ENCODE results near the gene INSYN1. TPM values are rescaled to one million over a fixed set of nuclear protein-coding genes. Genes with fewer than 3 reads are reported as not detected.
A peak's percentile ranks its signal among the peaks of the same experiment; 100 is the strongest.

The INSYN1 gene
- total and polyA plus RNA-seq, 9 of the 15 experiments (the other 6 are each of a cell fraction or from before 2014, with no cell fraction given) = not detected

DNA sequence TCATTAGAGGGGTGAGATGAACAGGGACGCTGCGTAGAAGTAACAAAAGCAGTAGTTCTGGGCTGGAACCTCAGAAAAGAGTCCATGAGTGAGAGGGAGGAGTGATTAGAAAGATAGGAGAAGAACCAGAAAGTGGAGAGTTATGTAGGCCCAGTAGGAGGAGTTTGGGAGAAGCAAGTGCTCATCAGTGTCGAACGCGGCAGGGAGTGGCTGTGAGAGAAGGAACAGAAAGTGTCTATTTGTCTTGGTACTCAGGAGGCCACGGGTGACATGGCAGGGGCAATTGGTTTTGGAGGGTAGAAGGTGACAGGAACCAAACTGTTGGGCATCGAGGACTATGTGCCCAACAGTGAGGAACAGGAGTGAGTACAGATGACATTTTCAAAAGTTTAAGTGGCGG lies 1.3 kb upstream of the INSYN1 start:
- Histone ChIP-seq H3K36me3 (ENCODE audit: control insufficient read depth, insufficient read depth, low read length) (no peaks in the 10 kb centered on the region), H3K4me2 (ENCODE audit: insufficient read depth, low read length) (no peak overlapping the region), H3K4me3 (no peak overlapping the region), H3K79me2 (ENCODE audit: control insufficient read depth, insufficient read depth, low read length) (no peaks in the 10 kb centered on the region), H3K27ac (ENCODE audit: extremely low read depth, low read depth, low read length) (no peak overlapping the region), H3K4me1 (replicated peaks in 1 of 2; ENCODE audit: control insufficient read depth in 2 of 2, insufficient read depth in 2 of 2, low read length in 2 of 2) (peaks cover 0 to 8% of the 10 kb centered on the region in 2 experiments; a peak in 2 of 5 replicates), H3K9me1 (ENCODE audit: control insufficient read depth, insufficient read depth, low read length) (no peaks in the 10 kb centered on the region), H3K9me3 (replicated peaks; ENCODE audit: control insufficient read depth, insufficient read depth, low read depth, low read length) (no peaks in the 10 kb centered on the region), H2AFZ (ENCODE audit: low read depth, low read length) (no peak overlapping the region), H3K27me3 (ENCODE audit: control insufficient read depth in 2 of 2, insufficient read depth in 2 of 2, low read length in 2 of 2) (peaks cover 16 to 53% of the 10 kb centered on the region in 2 experiments; a peak in 4 of 5 replicates), H3K9ac (ENCODE audit: insufficient read depth in 1 of 2, low read depth in 2 of 2, low read length in 2 of 2) (no peak overlapping the region), H4K20me1 (replicated peaks; ENCODE audit: control insufficient read depth, insufficient read depth, low read length) (peaks cover 11% of the 10 kb centered on the region)
- intact Hi-C loops (cut with micrococcal nuclease) = no loop called here
- no peak for FAIRE-seq
- no TSS peak for BruUV-seq (replicated peaks)
- POLR2A ChIA-PET = no interaction called here
- in situ Hi-C loops (cut with MboI) = no loop called here
- WGBS (ENCODE audit: insufficient coverage, low coverage, missing lambda C conversion rate) = 7% methylated on average over 8 of the region's 8 CpGs
- peak; percentile 35; the same call in 1 of the 3 replicates for ATAC-seq
- CTCF ChIA-PET (ENCODE audit: low intra/inter-chr PET ratio) = no interaction called here
- peak in 1 of 4 experiments; percentile 9 for DNase-seq (ENCODE audit: extremely low read depth in 1 of 4, low spot score in 3 of 4)
- TF ChIP-seq MECOM (CRISPR knock-in tag; IDR thresholded peaks at IDR 0.05) (no peak), MYNN (IDR thresholded peaks at IDR 0.05) (no peak), MYNN (CRISPR knock-in tag; IDR thresholded peaks at IDR 0.05) (no peak), ZNF431 (CRISPR knock-in tag; IDR thresholded peaks at IDR 0.05) (no peak), POLR2B (IDR thresholded peaks at IDR 0.05; ENCODE audit: low read depth, partially characterized antibody) (no peak), L3MBTL2 (IDR thresholded peaks at IDR 0.05) (no peak), RBM25 (IDR thresholded peaks at IDR 0.05; ENCODE audit: low read depth, low read length, severe bottlenecking) (no peak)
- TF ChIP-seq, protein P1, sequence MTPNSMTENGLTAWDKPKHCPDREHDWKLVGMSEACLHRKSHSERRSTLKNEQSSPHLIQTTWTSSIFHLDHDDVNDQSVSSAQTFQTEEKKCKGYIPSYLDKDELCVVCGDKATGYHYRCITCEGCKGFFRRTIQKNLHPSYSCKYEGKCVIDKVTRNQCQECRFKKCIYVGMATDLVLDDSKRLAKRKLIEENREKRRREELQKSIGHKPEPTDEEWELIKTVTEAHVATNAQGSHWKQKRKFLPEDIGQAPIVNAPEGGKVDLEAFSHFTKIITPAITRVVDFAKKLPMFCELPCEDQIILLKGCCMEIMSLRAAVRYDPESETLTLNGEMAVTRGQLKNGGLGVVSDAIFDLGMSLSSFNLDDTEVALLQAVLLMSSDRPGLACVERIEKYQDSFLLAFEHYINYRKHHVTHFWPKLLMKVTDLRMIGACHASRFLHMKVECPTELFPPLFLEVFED (CRISPR knock-in tag; conservative IDR thresholded peaks at IDR 0.05) = no peak
- TF ChIP-seq, protein P2, sequence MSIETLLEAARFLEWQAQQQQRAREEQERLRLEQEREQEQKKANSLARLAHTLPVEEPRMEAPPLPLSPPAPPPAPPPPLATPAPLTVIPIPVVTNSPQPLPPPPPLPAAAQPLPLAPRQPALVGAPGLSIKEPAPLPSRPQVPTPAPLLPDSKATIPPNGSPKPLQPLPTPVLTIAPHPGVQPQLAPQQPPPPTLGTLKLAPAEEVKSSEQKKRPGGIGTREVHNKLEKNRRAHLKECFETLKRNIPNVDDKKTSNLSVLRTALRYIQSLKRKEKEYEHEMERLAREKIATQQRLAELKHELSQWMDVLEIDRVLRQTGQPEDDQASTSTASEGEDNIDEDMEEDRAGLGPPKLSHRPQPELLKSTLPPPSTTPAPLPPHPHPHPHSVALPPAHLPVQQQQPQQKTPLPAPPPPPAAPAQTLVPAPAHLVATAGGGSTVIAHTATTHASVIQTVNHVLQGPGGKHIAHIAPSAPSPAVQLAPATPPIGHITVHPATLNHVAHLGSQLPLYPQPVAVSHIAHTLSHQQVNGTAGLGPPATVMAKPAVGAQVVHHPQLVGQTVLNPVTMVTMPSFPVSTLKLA (conservative IDR thresholded peaks at IDR 0.05) = no peak
- TF ChIP-seq, protein P3, sequence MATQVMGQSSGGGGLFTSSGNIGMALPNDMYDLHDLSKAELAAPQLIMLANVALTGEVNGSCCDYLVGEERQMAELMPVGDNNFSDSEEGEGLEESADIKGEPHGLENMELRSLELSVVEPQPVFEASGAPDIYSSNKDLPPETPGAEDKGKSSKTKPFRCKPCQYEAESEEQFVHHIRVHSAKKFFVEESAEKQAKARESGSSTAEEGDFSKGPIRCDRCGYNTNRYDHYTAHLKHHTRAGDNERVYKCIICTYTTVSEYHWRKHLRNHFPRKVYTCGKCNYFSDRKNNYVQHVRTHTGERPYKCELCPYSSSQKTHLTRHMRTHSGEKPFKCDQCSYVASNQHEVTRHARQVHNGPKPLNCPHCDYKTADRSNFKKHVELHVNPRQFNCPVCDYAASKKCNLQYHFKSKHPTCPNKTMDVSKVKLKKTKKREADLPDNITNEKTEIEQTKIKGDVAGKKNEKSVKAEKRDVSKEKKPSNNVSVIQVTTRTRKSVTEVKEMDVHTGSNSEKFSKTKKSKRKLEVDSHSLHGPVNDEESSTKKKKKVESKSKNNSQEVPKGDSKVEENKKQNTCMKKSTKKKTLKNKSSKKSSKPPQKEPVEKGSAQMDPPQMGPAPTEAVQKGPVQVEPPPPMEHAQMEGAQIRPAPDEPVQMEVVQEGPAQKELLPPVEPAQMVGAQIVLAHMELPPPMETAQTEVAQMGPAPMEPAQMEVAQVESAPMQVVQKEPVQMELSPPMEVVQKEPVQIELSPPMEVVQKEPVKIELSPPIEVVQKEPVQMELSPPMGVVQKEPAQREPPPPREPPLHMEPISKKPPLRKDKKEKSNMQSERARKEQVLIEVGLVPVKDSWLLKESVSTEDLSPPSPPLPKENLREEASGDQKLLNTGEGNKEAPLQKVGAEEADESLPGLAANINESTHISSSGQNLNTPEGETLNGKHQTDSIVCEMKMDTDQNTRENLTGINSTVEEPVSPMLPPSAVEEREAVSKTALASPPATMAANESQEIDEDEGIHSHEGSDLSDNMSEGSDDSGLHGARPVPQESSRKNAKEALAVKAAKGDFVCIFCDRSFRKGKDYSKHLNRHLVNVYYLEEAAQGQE (IDR thresholded peaks at IDR 0.05; ENCODE audit: borderline replicate concordance) = no peak
- TF ChIP-seq, protein P3 (CRISPR knock-in tag; IDR thresholded peaks at IDR 0.05; ENCODE audit: low read depth) = no peak
- TF ChIP-seq, protein P4, sequence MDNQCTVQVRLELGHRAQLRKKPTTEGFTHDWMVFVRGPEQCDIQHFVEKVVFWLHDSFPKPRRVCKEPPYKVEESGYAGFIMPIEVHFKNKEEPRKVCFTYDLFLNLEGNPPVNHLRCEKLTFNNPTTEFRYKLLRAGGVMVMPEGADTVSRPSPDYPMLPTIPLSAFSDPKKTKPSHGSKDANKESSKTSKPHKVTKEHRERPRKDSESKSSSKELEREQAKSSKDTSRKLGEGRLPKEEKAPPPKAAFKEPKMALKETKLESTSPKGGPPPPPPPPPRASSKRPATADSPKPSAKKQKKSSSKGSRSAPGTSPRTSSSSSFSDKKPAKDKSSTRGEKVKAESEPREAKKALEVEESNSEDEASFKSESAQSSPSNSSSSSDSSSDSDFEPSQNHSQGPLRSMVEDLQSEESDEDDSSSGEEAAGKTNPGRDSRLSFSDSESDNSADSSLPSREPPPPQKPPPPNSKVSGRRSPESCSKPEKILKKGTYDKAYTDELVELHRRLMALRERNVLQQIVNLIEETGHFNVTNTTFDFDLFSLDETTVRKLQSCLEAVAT (IDR thresholded peaks at IDR 0.05) = no peak

Data from K562 (cell line).